AG09309 (cell line): ENCODE data around the gene RBFOX1.

Experiments used
- DNase-seq: peaks from one replicate; pipeline ENCODE4 v3.0.0-alpha.2; 2010; ENCODE audit warnings: low read depth
- H3K4me3 ChIP-seq: 2 replicates; pipeline ENCODE4 v1.5.1; 2011; ENCODE audit warnings: mild to moderate bottlenecking, low read depth, low read length, moderate library complexity; ENCODE audit not compliant: control insufficient read depth
- TF ChIP-seq, protein P1 (sequence below): IDR thresholded peaks from 2 replicates; pipeline ENCODE4 v1.5.1; 2011; ENCODE audit warnings: mild to moderate bottlenecking, low read depth, low read length, inconsistent platforms; ENCODE audit not compliant: insufficient read depth, control insufficient read depth; ENCODE audit errors: missing control alignments

Gene RBFOX1

DNA sequence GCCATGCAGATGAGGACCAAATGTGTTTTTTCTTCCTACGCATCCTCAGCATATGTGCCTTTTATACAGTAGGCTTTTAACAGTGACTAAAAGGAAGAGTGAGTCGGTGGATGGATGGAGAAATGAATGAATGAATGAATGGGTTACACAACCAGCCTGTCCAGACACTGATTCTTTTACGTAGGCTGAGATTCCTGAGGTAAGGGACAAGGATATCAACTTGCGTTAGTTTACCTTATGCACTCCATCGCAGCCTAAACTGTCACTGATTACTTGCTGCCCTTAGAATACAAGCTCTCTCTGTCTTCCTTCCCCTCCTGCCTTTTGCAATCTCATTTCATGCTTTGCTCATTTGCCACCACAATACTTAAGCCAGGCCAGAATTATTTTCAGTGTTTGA lies 59.0 kb downstream of the RBFOX1 start:
- H3K4me3 ChIP-seq = no peak overlapping the region
- TF ChIP-seq, protein P1, sequence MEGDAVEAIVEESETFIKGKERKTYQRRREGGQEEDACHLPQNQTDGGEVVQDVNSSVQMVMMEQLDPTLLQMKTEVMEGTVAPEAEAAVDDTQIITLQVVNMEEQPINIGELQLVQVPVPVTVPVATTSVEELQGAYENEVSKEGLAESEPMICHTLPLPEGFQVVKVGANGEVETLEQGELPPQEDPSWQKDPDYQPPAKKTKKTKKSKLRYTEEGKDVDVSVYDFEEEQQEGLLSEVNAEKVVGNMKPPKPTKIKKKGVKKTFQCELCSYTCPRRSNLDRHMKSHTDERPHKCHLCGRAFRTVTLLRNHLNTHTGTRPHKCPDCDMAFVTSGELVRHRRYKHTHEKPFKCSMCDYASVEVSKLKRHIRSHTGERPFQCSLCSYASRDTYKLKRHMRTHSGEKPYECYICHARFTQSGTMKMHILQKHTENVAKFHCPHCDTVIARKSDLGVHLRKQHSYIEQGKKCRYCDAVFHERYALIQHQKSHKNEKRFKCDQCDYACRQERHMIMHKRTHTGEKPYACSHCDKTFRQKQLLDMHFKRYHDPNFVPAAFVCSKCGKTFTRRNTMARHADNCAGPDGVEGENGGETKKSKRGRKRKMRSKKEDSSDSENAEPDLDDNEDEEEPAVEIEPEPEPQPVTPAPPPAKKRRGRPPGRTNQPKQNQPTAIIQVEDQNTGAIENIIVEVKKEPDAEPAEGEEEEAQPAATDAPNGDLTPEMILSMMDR = no peak
- DNase-seq = no peak

DNA sequence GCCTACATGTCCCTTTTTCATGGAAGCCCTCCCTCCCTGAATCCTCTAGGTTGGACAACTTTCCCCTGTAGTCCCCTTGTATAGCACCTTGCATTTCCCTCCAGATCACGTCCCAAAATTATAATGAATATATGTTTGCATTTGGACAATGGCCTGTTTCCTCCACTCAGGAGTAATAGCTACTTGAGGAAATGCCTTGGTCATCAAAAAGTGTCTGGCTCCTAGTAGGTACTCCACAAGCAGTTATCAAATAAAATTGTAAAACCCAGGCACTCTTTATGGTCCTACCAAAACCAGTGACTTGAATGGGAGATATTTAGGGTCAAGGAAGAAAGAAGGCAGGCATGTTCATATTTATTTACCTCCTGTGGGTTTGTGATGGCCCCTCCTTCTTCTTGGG lies 59.6 kb downstream of the RBFOX1 start:
- no peak for DNase-seq
- no peak overlapping the region for H3K4me3 ChIP-seq

DNA sequence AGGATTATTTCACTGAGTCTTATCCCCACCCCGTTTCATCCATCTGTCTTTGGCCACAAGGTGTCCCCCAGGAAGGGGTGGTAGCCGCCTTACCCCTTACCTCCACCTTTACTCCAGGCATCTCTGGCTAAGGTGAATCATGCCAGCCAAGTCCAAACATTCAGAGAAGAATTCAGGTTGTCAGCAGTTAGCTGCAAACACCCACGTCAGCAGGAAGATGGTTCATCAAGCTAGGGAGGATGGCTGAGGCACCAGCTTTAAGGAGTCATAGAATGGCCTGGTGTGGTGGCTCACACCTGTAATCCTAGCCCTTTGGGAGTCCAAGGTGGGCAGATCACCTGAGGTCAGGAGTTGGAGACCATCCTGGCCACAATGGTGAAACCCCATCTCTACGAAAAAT lies 61.0 kb downstream of the RBFOX1 start:
- DNase-seq = no peak

More for the DNA sequence above, 59.6 kb downstream of the RBFOX1 start:
- TF ChIP-seq, protein P1 = no peak

DNA sequence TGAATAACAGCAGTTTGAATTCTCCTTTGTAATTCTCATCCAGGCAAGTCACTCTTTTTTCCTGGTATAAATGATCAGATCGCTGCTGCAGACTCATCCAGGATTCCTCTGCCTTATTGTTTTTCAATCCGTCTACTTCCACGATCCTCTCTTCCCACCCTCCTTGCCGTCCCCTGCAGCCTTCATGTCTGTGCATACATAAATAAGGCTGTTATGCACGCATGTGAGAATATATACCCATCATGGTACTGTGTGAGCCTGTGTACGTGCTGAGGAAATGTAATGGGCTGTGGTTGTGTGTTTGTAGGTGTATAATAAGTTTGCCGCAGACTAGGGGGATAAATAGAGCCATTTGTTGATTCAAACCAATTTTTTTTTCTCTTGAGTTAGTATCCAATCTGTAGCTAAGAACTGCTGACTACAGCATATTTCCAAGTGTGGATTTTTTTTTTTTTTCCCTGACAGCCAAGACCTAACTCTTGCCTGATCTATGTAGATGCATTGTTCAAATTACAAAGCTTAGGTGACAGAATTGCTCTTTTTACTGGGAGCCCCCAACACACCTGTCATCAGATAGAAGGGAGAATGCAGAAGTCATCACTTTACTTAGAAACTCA lies 62.2 kb downstream of the RBFOX1 start:
- TF ChIP-seq, protein P1 = no peak
- no peak for DNase-seq
- H3K4me3 ChIP-seq = no peak overlapping the region

More for the DNA sequence above, 61.0 kb downstream of the RBFOX1 start:
- TF ChIP-seq, protein P1 = no peak
- H3K4me3 ChIP-seq = no peak overlapping the region

DNA sequence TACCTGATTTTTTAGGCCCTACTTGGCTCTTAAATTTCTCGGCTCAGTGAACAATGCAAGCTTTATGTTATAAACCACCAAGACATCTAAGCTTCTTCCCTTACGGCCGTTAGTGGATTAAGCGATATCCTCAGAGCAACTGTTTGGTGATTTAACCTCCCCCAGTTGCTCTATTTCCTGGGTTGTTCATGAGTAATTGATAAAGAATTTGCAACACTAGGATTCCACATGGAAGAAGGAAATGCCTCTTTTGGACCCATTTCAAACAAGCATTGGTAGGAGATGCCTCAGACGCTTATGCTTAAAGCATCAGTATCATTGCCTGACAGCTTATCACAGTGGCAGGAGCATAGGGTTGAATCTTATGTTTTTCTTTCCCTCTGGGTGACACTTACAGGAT lies 65.3 kb downstream of the RBFOX1 start:
- H3K4me3 ChIP-seq = no peak overlapping the region
- no peak for DNase-seq
- TF ChIP-seq, protein P1 = no peak

DNA sequence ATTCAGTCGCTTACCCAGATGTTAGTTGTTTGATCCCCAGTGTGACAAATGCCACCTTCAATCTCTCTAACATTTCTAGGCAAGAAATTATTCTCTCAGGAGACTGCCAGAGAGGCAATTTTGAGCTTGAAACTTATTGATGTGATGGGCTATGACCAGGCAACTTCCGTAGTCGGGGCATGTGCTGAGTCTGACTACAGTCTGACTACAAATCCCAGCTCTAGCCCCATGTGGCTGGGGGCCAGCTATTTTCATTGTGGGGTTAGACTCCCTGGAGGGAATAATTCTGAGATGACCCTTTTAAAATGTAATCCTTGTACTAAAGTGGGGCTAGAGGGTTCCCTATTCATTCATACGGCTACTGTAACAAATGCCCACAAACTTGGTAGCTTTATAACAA lies 65.9 kb downstream of the RBFOX1 start:
- TF ChIP-seq, protein P1 = no peak
- no peak overlapping the region for H3K4me3 ChIP-seq
- no peak for DNase-seq
